Endothelial cell (in vitro differentiated cells): ENCODE data around the gene EPHA4. TPM values are rescaled to one million over a fixed set of nuclear protein-coding genes. Genes with fewer than 3 reads are reported as not detected.

ENCODE experiments used
- DNase-seq: peaks from one replicate; pipeline ENCODE4 v3.0.0; 2021; ENCODE audit warnings: low spot score
- H3K27ac Mint-ChIP-seq: one replicate; pipeline ENCODE4 v1.8.0; 2021; ENCODE audit warnings: mixed read lengths, inconsistent platforms; ENCODE audit not compliant: unreplicated experiment
- H3K27me3 Mint-ChIP-seq: one replicate; pipeline ENCODE4 v1.8.0; 2021; ENCODE audit warnings: mild to moderate bottlenecking, moderate library complexity, mixed read lengths, inconsistent platforms; ENCODE audit not compliant: unreplicated experiment
- H3K36me3 Mint-ChIP-seq: one replicate; pipeline ENCODE4 v1.8.0; 2021; ENCODE audit warnings: mild to moderate bottlenecking, low read depth, mixed read lengths, inconsistent platforms; ENCODE audit not compliant: unreplicated experiment
- H3K4me1 Mint-ChIP-seq: one replicate; pipeline ENCODE4 v1.8.0; 2021; ENCODE audit warnings: mild to moderate bottlenecking, mixed read lengths, inconsistent platforms; ENCODE audit not compliant: unreplicated experiment
- H3K4me3 Mint-ChIP-seq: one replicate; pipeline ENCODE4 v1.8.0; 2021; ENCODE audit warnings: mild to moderate bottlenecking, mixed read lengths, inconsistent platforms; ENCODE audit not compliant: unreplicated experiment
- H3K9me3 Mint-ChIP-seq: one replicate; pipeline ENCODE4 v1.8.0; 2021; ENCODE audit warnings: mixed read lengths, inconsistent platforms; ENCODE audit not compliant: unreplicated experiment
- total RNA-seq: library from RNA; stranded (reverse); fragmentation: NEBNext Ultra II Directional; extraction: Animal tissue kit (Norgen Biotek cat#: 25700); gene quantifications from one replicate; pipeline ENCODE4 v1.2.1, GENCODE V29; 2021; ENCODE audit not compliant: unreplicated experiment
- TF ChIP-seq, protein P1 (sequence below): fragments of 200-600 bp; sonication (generic); IDR thresholded peaks from one replicate; pipeline ENCODE4 v1.5.0; 2021; ENCODE audit warnings: antibody characterized with exemption; ENCODE audit not compliant: unreplicated experiment

The EPHA4 gene
- total RNA-seq, 1 donor from 2014 or later, result 62.0 TPM

DNA sequence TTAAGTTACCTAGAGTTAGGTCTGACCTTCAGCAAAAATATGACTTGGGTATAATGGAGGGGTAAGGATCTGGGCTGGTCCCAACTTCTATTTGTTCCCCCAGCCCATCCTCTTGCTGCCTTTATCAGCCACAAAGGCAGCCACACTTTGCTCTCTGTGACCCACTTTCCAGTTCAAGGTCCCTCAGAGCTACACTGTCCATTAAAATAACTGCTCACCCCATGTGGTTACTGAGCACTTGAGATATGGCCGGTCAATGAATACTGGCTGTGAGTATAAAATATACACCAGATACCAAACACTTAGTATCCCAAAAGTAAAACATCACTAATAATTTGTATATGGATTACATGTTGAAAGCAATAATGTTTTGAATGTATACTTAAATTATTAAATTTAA, 67.2 kb downstream of the EPHA4 start:
- Mint-ChIP-seq H3K27ac (no peak overlapping the region), H3K36me3 (peaks cover 5% of the 10 kb centered on the region), H3K9me3 (no peaks in the 10 kb centered on the region), H3K4me3 (no peak overlapping the region), H3K27me3 (no peaks in the 10 kb centered on the region), H3K4me1 (peaks cover 3% of the 10 kb centered on the region)
- no peak for DNase-seq
- TF ChIP-seq, protein P1, sequence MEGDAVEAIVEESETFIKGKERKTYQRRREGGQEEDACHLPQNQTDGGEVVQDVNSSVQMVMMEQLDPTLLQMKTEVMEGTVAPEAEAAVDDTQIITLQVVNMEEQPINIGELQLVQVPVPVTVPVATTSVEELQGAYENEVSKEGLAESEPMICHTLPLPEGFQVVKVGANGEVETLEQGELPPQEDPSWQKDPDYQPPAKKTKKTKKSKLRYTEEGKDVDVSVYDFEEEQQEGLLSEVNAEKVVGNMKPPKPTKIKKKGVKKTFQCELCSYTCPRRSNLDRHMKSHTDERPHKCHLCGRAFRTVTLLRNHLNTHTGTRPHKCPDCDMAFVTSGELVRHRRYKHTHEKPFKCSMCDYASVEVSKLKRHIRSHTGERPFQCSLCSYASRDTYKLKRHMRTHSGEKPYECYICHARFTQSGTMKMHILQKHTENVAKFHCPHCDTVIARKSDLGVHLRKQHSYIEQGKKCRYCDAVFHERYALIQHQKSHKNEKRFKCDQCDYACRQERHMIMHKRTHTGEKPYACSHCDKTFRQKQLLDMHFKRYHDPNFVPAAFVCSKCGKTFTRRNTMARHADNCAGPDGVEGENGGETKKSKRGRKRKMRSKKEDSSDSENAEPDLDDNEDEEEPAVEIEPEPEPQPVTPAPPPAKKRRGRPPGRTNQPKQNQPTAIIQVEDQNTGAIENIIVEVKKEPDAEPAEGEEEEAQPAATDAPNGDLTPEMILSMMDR, result no peak

DNA sequence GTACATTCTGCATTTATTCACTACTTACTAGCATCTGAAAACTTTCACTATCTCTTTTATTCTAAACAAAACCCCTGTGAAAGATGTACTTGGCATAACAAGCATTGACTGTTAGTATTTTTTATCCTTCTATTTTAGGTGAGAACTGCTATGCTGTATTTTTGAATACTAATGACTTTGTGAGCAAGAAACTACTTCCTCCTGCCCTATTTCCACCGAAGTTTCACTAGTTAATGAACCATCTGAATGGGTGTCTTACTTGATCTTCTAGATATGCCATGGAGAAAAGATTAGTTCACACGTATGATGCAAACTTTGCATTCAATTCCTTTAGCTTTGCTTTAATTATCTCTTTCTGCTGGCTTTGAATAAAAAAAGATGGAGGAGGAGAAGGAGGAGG, 68.1 kb downstream of the EPHA4 start:
- no peak overlapping the region for H3K4me3 Mint-ChIP-seq

DNA sequence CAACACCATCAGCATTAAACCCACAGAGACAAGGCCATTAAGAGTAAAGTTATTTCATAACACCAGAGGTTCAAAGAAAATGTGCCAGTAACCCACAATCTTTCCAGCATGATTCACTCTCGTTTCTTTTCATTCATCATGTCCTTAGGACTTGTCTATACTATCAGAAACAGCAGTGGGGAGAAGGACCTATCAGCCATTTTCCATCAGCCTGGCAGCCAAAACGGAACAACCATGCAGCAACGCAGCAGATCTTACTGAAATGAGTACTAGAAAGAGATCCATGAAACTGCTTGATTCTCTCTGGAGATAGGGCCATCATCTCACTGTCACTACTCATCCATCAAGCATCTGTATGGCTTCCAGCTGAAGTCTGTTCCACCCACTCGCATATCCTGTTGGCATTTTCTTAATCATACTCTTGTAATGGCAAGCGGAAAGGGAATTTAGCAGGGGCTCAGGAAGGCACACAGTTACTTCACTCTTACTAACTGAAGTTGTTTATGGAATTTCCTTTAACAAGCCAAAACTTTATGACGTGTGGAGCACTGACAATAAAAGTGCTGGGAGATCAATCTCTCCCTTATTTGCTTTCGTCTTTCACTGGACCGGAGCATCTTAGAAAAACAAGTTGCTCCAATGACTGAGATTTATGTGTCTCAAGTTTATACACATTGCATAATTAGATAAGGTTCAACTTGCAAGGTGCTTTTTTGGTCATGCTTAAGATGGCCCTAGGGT, 69.7 kb downstream of the EPHA4 start:
- peaks cover 3% of the 10 kb centered on the region for H3K4me1 Mint-ChIP-seq
- no peaks in the 10 kb centered on the region for H3K9me3 Mint-ChIP-seq
- no peak for DNase-seq
- no peaks in the 10 kb centered on the region for H3K27me3 Mint-ChIP-seq
- no peak overlapping the region for H3K4me3 Mint-ChIP-seq
- no peak overlapping the region for H3K27ac Mint-ChIP-seq
- TF ChIP-seq, protein P1, result no peak
- peaks cover 5% of the 10 kb centered on the region for H3K36me3 Mint-ChIP-seq

More for the DNA sequence above, 68.1 kb downstream of the EPHA4 start:
- Mint-ChIP-seq H3K36me3 (peaks cover 5% of the 10 kb centered on the region), H3K9me3 (no peaks in the 10 kb centered on the region), H3K27ac (no peak overlapping the region), H3K4me1 (peaks cover 3% of the 10 kb centered on the region), H3K27me3 (no peaks in the 10 kb centered on the region)
- TF ChIP-seq, protein P1, result no peak
- DNase-seq, result no peak

DNA sequence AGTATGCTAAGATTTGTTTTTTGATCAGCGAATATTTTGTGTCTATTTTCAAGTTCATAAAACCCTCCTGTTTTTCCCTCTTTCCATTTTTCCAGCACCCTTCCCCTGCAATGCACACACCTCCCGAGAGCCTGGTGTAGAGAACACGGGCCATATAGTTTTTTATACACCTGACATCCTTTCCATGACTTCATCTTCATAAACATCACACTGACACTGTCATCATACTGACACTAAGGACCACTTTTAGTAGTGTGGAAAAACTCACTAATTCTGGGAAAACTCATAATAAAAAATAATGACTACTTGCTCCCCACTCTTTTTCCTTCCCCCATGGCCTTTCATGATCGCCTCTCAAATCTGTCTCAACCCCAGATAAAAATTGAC, 70.2 kb downstream of the EPHA4 start:
- Mint-ChIP-seq H3K9me3 (no peaks in the 10 kb centered on the region), H3K27ac (no peak overlapping the region), H3K27me3 (no peaks in the 10 kb centered on the region), H3K36me3 (peaks cover 5% of the 10 kb centered on the region), H3K4me3 (no peak overlapping the region), H3K4me1 (peaks cover 3% of the 10 kb centered on the region)
- no peak for DNase-seq
- TF ChIP-seq, protein P1, result no peak

DNA sequence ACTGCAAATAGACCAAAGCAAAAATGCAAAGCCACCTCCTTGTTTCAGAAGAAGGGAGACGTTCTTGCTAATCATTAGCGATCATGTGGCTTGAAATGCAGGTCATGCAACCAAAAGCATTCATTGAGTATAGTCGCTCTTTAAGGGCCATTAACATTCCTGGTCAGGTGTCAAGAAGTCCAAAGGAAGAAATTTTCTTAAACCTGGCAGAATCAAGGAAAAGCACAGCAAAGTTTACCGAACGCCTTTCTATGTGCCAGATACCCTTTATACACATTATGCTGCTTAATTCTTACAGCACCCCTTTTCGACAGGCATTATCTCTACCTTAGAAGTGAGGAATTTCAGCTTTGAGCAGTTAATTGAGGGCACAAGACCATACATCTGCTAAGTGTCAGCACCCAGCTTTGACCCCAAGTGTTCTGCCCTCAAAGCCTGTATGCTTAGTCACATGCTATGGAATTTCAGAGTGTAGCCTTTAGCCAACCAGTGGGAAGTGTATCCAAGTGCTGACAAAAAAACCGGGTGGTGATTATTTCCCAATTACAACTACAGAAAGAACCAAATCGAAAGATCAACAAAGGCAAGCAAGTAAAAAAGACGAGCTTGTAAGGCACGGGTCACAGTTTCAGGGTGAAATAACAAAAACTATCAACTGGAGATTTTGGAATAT, 70.8 kb downstream of the EPHA4 start:
- H3K9me3 Mint-ChIP-seq, result no peaks in the 10 kb centered on the region
- peaks cover 5% of the 10 kb centered on the region for H3K36me3 Mint-ChIP-seq
- no peaks in the 10 kb centered on the region for H3K27me3 Mint-ChIP-seq
- H3K4me3 Mint-ChIP-seq, result no peak overlapping the region
- peaks cover 4% of the 10 kb centered on the region for H3K4me1 Mint-ChIP-seq
- TF ChIP-seq, protein P1, result no peak
- DNase-seq, result no peak
- no peak overlapping the region for H3K27ac Mint-ChIP-seq
